ENCODE measurements around the gene RYR3.

GRCh38 chr15:33722005-33722672, 411.4 kb downstream of the RYR3 start:
- TF ChIP-seq EZH2phosphoT487 (IDR thresholded peaks at IDR 0.05; ENCODE audit: borderline replicate concordance, low read depth, low read length): no peak
- no peak for TF ChIP-seq CTCF (conservative IDR thresholded peaks at IDR 0.05; ENCODE audit: low read length)

Measured in OCI-LY7 (cell line).